Stimulated activated CD4-positive, alpha-beta T cell treated with anti-CD3 and anti-CD28 coated beads, Interleukin-12 subunit alpha, Interleukin-12 subunit beta, amount 100 ng/mL, for 48 hours (primary cell): ENCODE measurements around the gene SPTAN1.
"Not testable (repeated sequence)": the region's sequence is repeated elsewhere in the genome, so short reads cannot be mapped to it uniquely, and the experiment has no call there.

Source experiments
- DNase-seq, 3 donors: peaks; one replicate each; pipeline ENCODE4 v3.0.0-alpha.2; 2020; ENCODE audit warnings: low read depth in 2 of 3, low spot score in 1 of 3

Gene SPTAN1

GRCh38 chr9:128656416-128657343, 104.3 kb downstream of the SPTAN1 start, which contains the start of gene DYNC2I2:
TSS of gene DYNC2I2 (minus strand) at chr9:128656847. CDS start at chr9:128656726, 121 bp downstream.
- DNase-seq = peak; percentile 89 to 98 (median 93)

GRCh38 chr9:128657344-128657704, 104.9 kb downstream of the SPTAN1 start:
- DNase-seq = no peak

GRCh38 chr9:128657796-128658195, 105.4 kb downstream of the SPTAN1 start:
- no peak for DNase-seq

- DNase-seq = not testable (repeated sequence)
These were observed 114.1 kb downstream of the SPTAN1 start for GRCh38 chr9:128666481-128666941.

- no peak for DNase-seq
These were observed 117.4 kb downstream of the SPTAN1 start for GRCh38 chr9:128669786-128670185.

GRCh38 chr9:128675382-128675781, 123.0 kb downstream of the SPTAN1 start:
- DNase-seq = no peak

GRCh38 chr9:128677794-128678193, 125.4 kb downstream of the SPTAN1 start:
- DNase-seq = no peak
